ENCODE data around the gene GTF3C6. TPM values are rescaled to one million over a fixed set of nuclear protein-coding genes. Genes with fewer than 3 reads are reported as not detected.
A peak's percentile ranks its signal among the peaks of the same experiment; 100 is the strongest.

GTF3C6 gene
- total and polyA plus RNA-seq, 2 of the 13 experiments (the other 11 are each of a cell fraction or from before 2014, with no cell fraction given): 21.6 to 160 TPM

- TF ChIP-seq CREB1 (IDR thresholded peaks at IDR 0.05) (peak; percentile 5; the same call in 1 of the 2 replicates), CREB1 (CRISPR knock-in tag; IDR thresholded peaks at IDR 0.05) (peak; percentile 59; the same call in 1 of the 2 replicates), SP2 (CRISPR knock-in tag; IDR thresholded peaks at IDR 0.05) (no peak), ZNF781 (CRISPR knock-in tag; IDR thresholded peaks at IDR 0.05; ENCODE audit: borderline replicate concordance, not compliant biosample characterization) (peak; percentile 98), FOXP4 (CRISPR knock-in tag; IDR thresholded peaks at IDR 0.05) (no peak; the same call in 1 of the 2 replicates), ZNF121 (CRISPR knock-in tag; IDR thresholded peaks at IDR 0.05) (0 out of 2 replicates have a peak, but pooled peaks have one; percentile 12), ZNF441 (CRISPR knock-in tag; IDR thresholded peaks at IDR 0.05; ENCODE audit: borderline replicate concordance) (peak; percentile 83), NFIC (IDR thresholded peaks at IDR 0.05; ENCODE audit: low read length) (no peak), ZNF12 (CRISPR knock-in tag; IDR thresholded peaks at IDR 0.05) (peak; percentile 35; the same call in 1 of the 2 replicates), ZNF224 (CRISPR knock-in tag; IDR thresholded peaks at IDR 0.05) (peak; percentile 95), HNRNPUL1 (IDR thresholded peaks at IDR 0.05; ENCODE audit: low read depth, low read length) (no peak; the same call in 1 of the 2 replicates), KAT2B (IDR thresholded peaks at IDR 0.05; ENCODE audit: borderline replicate concordance, low read depth, low read length) (no peak), FLYWCH1 (CRISPR knock-in tag; IDR thresholded peaks at IDR 0.05) (0 out of 2 replicates have a peak, but pooled peaks have one; percentile 16), PRMT3 (CRISPR knock-in tag; IDR thresholded peaks at IDR 0.05; ENCODE audit: borderline replicate concordance, low read depth) (peak; percentile 24; the same call in 1 of the 2 replicates), ZNF646 (CRISPR knock-in tag; IDR thresholded peaks at IDR 0.05) (no peak), MXD4 (CRISPR knock-in tag; IDR thresholded peaks at IDR 0.05) (peak; percentile 96)
- TF ChIP-seq, protein P1, sequence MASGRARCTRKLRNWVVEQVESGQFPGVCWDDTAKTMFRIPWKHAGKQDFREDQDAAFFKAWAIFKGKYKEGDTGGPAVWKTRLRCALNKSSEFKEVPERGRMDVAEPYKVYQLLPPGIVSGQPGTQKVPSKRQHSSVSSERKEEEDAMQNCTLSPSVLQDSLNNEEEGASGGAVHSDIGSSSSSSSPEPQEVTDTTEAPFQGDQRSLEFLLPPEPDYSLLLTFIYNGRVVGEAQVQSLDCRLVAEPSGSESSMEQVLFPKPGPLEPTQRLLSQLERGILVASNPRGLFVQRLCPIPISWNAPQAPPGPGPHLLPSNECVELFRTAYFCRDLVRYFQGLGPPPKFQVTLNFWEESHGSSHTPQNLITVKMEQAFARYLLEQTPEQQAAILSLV (CRISPR knock-in tag; IDR thresholded peaks at IDR 0.05; ENCODE audit: borderline replicate concordance): peak; percentile 50; the same call in 1 of the 2 replicates
Measured at GRCh38 chr6:110958329-110959192, at the start of gene GTF3C6 (continued).
